OCI-M2 (cell line): ENCODE measurements around the gene TRAM2.

Source experiments
- DNase-seq: peaks from one replicate; lab custom pipeline; 2025; ENCODE audit not compliant: unreplicated experiment; lab: John Stamatoyannopoulos, UW

TRAM2 gene

GRCh38 chr6:52512199-52512598, 64.7 kb downstream of the TRAM2 start:
- DNase-seq = no peak

- no peak for DNase-seq
Observed at GRCh38 chr6:52511572-52512151, 65.2 kb downstream of the TRAM2 start.

GRCh38 chr6:52511163-52511562, 65.7 kb downstream of the TRAM2 start:
- no peak for DNase-seq

GRCh38 chr6:52510213-52510562, 66.7 kb downstream of the TRAM2 start:
- no peak for DNase-seq

- no peak for DNase-seq
Observed at GRCh38 chr6:52509281-52510212, 67.3 kb downstream of the TRAM2 start.

GRCh38 chr6:52508261-52508739, 68.6 kb downstream of the TRAM2 start:
- DNase-seq = no peak

- no peak for DNase-seq
Observed at GRCh38 chr6:52507557-52508260, 69.2 kb downstream of the TRAM2 start.

GRCh38 chr6:52506476-52506875, 70.4 kb downstream of the TRAM2 start:
- DNase-seq = no peak

GRCh38 chr6:52505726-52506409, 71.0 kb downstream of the TRAM2 start:
- no peak for DNase-seq

- no peak for DNase-seq
Observed at GRCh38 chr6:52504782-52505136, 72.1 kb downstream of the TRAM2 start.

GRCh38 chr6:52503851-52504781, 72.7 kb downstream of the TRAM2 start:
- no peak for DNase-seq

- no peak for DNase-seq
Observed at GRCh38 chr6:52503323-52503747, 73.5 kb downstream of the TRAM2 start.

- no peak for DNase-seq
Observed at GRCh38 chr6:52502306-52503029, 74.4 kb downstream of the TRAM2 start.

GRCh38 chr6:52500238-52501129, 76.4 kb downstream of the TRAM2 start:
- DNase-seq = no peak

GRCh38 chr6:52499681-52500236, 77.1 kb downstream of the TRAM2 start:
- DNase-seq = no peak

- no peak for DNase-seq
Observed at GRCh38 chr6:52499026-52499425, 77.8 kb downstream of the TRAM2 start.

GRCh38 chr6:52498538-52499017, 78.3 kb downstream of the TRAM2 start:
- DNase-seq = no peak
